Gastroesophageal sphincter (tissue), 4 donors: Measurements from ENCODE around the gene ANKS6. TPM values are rescaled to one million over a fixed set of nuclear protein-coding genes. Genes with fewer than 3 reads are reported as not detected.

Experiments
- ATAC-seq: fragments of 150-250 bp; one replicate; pipeline ENCODE4 v1.9.1; 2016; ENCODE audit warnings: mild to moderate bottlenecking, moderate library complexity
- H3K27ac ChIP-seq, 4 donors: fragments of 200-600 bp; sonication (generic) in 3 of 4; 1 replicate in 3 of 4; 2 replicates in 1 of 4; pipeline ENCODE4 v1.5.1; 2016 to 2019
- H3K27me3 ChIP-seq: fragments of 200-600 bp; sonication (generic); one replicate; pipeline ENCODE4 v1.5.1; 2019
- H3K36me3 ChIP-seq, 2 donors: fragments of 200-600 bp; sonication (generic); one replicate each; pipeline ENCODE4 v1.5.1; 2019; ENCODE audit warnings: control low read depth in 1 of 2
- H3K4me1 ChIP-seq, 3 donors: fragments of 200-600 bp; sonication (generic); 1 replicate in 2 of 3; 2 replicates in 1 of 3; pipeline ENCODE4 v1.5.1; 2016 to 2019; ENCODE audit warnings: control low read depth in 2 of 3
- H3K4me3 ChIP-seq, 2 donors: fragments of 200-600 bp; sonication (generic); one replicate each; pipeline ENCODE4 v1.5.1; 2019; ENCODE audit warnings: mild to moderate bottlenecking in 1 of 2, moderate library complexity in 1 of 2
- H3K9me3 ChIP-seq, 3 donors: fragments of 200-600 bp; sonication (generic); one replicate each; pipeline ENCODE4 v1.5.1; 2017 to 2019; ENCODE audit warnings: control low read depth in 2 of 3
- EP300 ChIP-seq: sonication (generic); formaldehyde crosslinking; IDR thresholded peaks from one replicate; pipeline ENCODE4 v1.6.1; 2017; ENCODE audit warnings: antibody characterized with exemption, mild to moderate bottlenecking
- POLR2A ChIP-seq, 2 donors: fragments of 450-650 bp; IDR thresholded peaks; one replicate each; pipeline ENCODE4 v1.6.1; 2017; ENCODE audit warnings: antibody characterized with exemption in 2 of 2, mild to moderate bottlenecking in 2 of 2, moderate library complexity in 1 of 2
- POLR2AphosphoS5 ChIP-seq: sonication (generic); formaldehyde crosslinking; IDR thresholded peaks from one replicate; pipeline ENCODE4 v1.6.1; 2017; ENCODE audit warnings: antibody characterized with exemption
- WGBS, 2 donors: methylation state at CpG; one replicate each; pipeline ENCODE4 v1.1.5; 2018; ENCODE audit warnings: low coverage in 1 of 2; 5-methylcytosine and 5-hydroxymethylcytosine counted together
- total RNA-seq, 4 donors: library from RNA; depleted of rRNA; stranded (reverse); fragments of >200 nt; gene quantifications; one replicate each; pipeline ENCODE4 v1.1.0, GENCODE V29; 2016
- TF ChIP-seq, protein P1 (sequence below), 4 experiments: fragments of 200-600 bp in 2 of 4; fragments of 450-650 bp in 2 of 4; sonication (generic) in 1 of 4; IDR thresholded peaks; one replicate each; pipeline ENCODE4 v1.5.1; 2017 to 2019; ENCODE audit warnings: antibody characterized with exemption in 4 of 4, mild to moderate bottlenecking in 2 of 4, moderate library complexity in 2 of 4

ANKS6 gene
- 10 to 100 TPM; 17.6 to 38.4 (median 22.8) TPM for total RNA-seq

DNA sequence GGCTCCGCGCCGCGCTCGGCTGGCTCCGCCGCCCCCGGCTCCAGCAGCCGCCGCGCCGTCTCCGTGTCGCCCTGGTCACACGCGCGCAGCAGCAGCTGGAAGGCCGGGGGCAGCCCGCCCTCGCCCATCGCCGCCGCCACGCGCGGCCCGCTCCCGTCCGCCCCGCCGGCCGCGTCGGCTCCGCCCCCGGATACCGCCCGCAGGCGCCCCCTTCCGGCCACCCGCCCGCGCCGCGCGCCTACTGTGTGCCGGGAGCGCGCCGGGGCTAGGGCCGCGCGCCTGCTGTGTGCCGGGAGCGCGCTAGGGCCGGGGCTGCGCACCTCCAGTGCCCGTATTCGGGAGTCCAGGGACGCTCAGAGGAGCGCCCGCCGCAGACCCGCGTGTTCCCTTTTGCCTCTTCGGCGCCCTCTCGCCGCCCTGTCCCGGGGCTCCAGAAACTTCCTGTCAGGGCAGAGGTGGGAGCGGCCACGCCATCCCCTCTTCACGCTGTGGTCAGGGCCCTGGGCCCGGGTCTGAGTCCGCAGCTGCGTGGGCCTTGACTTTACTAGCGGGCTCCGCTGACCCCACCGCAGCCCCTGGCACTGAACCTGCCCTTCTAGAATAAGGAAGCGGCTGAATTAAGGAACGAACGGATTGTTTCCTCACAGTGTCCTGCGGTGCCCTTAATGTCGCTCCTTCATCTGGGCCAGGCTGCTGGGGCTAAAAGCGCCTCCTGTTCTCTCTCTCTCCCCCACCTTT lies at the start of gene ANKS6:
ANKS6 (minus strand) TSS at position 192 of the 738 bp plus-strand sequence; CDS start at position 128, 64 bp downstream.
- 42% methylated on average over 6 of the region's 86 CpGs; no CpG with 5 or more reads in 1 of the 2 donors for WGBS, 2 donors
- H3K4me1 ChIP-seq, result peaks cover 0 to 50% (median 7%) of the 10 kb centered on the region in 3 donors
- ATAC-seq, result peak; percentile 94
- H3K27ac ChIP-seq, result peak within 1 kb of the TSS; percentile 70 to 92 (median 88)
- H3K4me3 ChIP-seq, result peak within 1 kb of the TSS; percentile 72 to 81
- H3K36me3 ChIP-seq, result no peaks in the 10 kb centered on the region
- peaks cover 0 to 3% (median 0%) of the 10 kb centered on the region in 3 donors for H3K9me3 ChIP-seq
- no peaks in the 10 kb centered on the region for H3K27me3 ChIP-seq
- TF ChIP-seq POLR2AphosphoS5 (peak; percentile 45), EP300 (no peak), POLR2A (IDR thresholded peaks at IDR 0.05) (peak; percentile 62 to 76)
- TF ChIP-seq, protein P1, sequence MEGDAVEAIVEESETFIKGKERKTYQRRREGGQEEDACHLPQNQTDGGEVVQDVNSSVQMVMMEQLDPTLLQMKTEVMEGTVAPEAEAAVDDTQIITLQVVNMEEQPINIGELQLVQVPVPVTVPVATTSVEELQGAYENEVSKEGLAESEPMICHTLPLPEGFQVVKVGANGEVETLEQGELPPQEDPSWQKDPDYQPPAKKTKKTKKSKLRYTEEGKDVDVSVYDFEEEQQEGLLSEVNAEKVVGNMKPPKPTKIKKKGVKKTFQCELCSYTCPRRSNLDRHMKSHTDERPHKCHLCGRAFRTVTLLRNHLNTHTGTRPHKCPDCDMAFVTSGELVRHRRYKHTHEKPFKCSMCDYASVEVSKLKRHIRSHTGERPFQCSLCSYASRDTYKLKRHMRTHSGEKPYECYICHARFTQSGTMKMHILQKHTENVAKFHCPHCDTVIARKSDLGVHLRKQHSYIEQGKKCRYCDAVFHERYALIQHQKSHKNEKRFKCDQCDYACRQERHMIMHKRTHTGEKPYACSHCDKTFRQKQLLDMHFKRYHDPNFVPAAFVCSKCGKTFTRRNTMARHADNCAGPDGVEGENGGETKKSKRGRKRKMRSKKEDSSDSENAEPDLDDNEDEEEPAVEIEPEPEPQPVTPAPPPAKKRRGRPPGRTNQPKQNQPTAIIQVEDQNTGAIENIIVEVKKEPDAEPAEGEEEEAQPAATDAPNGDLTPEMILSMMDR (IDR thresholded peaks at IDR 0.05), result peak in 3 of 4 experiments; percentile 58 to 82 (median 68)

DNA sequence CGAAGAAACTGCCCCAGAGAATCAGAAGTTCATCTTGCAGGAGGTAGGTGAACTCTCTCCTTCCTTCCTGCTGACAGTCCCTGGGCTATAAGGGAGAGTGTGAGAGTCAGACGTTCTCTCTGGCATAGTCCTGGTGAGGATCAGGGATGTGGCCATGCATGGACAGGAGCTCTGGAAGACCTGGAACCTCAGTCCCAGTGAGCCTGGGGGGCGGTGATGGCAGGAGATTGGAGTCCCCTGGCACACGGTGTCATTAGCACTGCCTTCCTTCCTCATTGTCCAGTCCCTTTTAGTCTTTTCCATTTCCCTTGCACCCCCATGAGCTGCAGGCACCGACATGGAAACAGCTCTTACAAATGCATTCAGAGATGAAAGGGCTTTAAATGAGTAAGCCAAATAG lies 49.7 kb upstream of the ANKS6 start:
- ATAC-seq, result no peak
- WGBS, 2 donors, result 60 to 84% methylated on average over 2 of the region's 5 CpGs
- Histone ChIP-seq H3K9me3 (no peaks in the 10 kb centered on the region), H3K27ac (no peak overlapping the region), H3K4me3 (no peak overlapping the region), H3K27me3 (no peaks in the 10 kb centered on the region), H3K36me3 (peaks cover 0 to 26% of the 10 kb centered on the region in 2 donors), H3K4me1 (peaks cover 0 to 28% (median 0%) of the 10 kb centered on the region in 3 donors)
- no peak for TF ChIP-seq POLR2AphosphoS5
- no peak for TF ChIP-seq POLR2A (IDR thresholded peaks at IDR 0.05)
- no peak for TF ChIP-seq EP300
- TF ChIP-seq, protein P1 (IDR thresholded peaks at IDR 0.05), result no peak

DNA sequence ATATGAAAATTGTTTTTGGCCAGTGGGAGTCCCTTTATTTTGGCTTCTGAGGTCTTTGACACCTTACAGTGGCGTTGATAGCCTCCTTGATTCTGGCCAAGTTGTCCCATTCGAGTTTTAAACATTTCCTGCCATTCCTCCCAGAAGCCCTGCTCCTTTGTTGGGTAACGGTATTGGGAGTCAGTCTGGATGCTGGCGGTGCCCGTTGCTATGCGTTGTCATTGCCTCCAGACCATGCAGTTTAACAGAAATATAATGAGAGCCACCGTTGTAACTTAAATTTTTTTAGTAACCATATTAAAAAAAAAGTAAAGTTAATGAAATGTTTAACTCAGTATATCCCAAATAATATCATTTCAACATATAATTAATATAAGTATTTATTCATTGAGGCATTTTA lies 46.2 kb upstream of the ANKS6 start:
- H3K27me3 ChIP-seq, result no peaks in the 10 kb centered on the region
- H3K4me3 ChIP-seq, result no peak overlapping the region
- H3K9me3 ChIP-seq, result no peaks in the 10 kb centered on the region
- no peak for ATAC-seq
- no peak for TF ChIP-seq EP300
- no peak for TF ChIP-seq POLR2AphosphoS5
- TF ChIP-seq POLR2A (IDR thresholded peaks at IDR 0.05), result no peak
- TF ChIP-seq, protein P1 (IDR thresholded peaks at IDR 0.05), result no peak
- H3K4me1 ChIP-seq, result no peaks in the 10 kb centered on the region
- WGBS, 2 donors, result 79 to 80% methylated on average over 3 to 7 of the region's 7 CpGs
- H3K27ac ChIP-seq, result no peak overlapping the region
- peaks cover 0 to 61% of the 10 kb centered on the region in 2 donors for H3K36me3 ChIP-seq

DNA sequence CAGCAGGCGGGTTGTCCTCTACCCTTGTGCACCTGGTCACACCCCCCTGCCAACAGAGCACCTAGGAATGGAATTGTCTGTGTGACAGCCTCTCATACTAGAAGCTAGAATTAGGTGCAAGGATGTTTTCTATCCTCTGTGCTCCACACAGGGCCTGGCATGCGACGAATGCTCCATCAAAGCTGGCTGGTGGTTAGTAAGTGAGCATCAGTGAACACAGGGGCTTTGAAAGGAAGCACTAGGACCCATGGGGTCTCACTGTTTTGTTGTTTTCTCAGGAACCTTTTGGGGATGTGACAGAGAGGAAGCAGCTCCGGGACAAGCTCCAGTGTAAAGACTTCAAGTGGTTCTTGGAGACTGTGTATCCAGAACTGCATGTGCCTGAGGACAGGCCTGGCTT lies 43.4 kb upstream of the ANKS6 start:
- Histone ChIP-seq H3K9me3 (no peaks in the 10 kb centered on the region), H3K27me3 (no peaks in the 10 kb centered on the region), H3K27ac (no peak overlapping the region), H3K4me3 (no peak overlapping the region), H3K4me1 (no peaks in the 10 kb centered on the region), H3K36me3 (peaks cover 0 to 61% of the 10 kb centered on the region in 2 donors)
- 72% methylated on average over 3 of the region's 4 CpGs; no CpG with 5 or more reads in 1 of the 2 donors for WGBS, 2 donors
- no peak for ATAC-seq
- TF ChIP-seq EP300 (no peak), POLR2A (IDR thresholded peaks at IDR 0.05) (no peak), POLR2AphosphoS5 (no peak)
- TF ChIP-seq, protein P1 (IDR thresholded peaks at IDR 0.05), result no peak
